Activated naive CD8-positive, alpha-beta T cell treated with anti-CD3 and anti-CD28 coated beads, Interleukin-2, amount 50 U/mL, for 24 hours (primary cell): ENCODE results near the gene FHL5.
"Not testable (repeated sequence)": the region's sequence is repeated elsewhere in the genome, so short reads cannot be mapped to it uniquely, and the experiment has no call there.

Experiments
- ATAC-seq: fragments of 150-1000 bp; cut with Tn5 transposase; one replicate; pipeline ENCODE4 v1.10.0; 2021
- DNase-seq: peaks from one replicate; pipeline ENCODE4 v3.0.0; 2021
- H3K27ac Mint-ChIP-seq: one replicate; pipeline ENCODE4 v1.8.0; 2021; ENCODE audit warnings: mild to moderate bottlenecking, mixed read lengths
- H3K27me3 Mint-ChIP-seq: one replicate; pipeline ENCODE4 v1.8.0; 2021; ENCODE audit warnings: mixed read lengths
- H3K36me3 Mint-ChIP-seq: one replicate; pipeline ENCODE4 v1.8.0; 2021; ENCODE audit warnings: low read depth, mixed read lengths
- H3K4me1 Mint-ChIP-seq: one replicate; pipeline ENCODE4 v1.8.0; 2021; ENCODE audit warnings: mixed read lengths
- H3K4me3 Mint-ChIP-seq: one replicate; pipeline ENCODE4 v1.8.0; 2021; ENCODE audit warnings: mild to moderate bottlenecking, moderate library complexity, mixed read lengths
- H3K9me3 Mint-ChIP-seq: one replicate; pipeline ENCODE4 v1.8.0; 2021; ENCODE audit warnings: mixed read lengths

FHL5 gene

DNA sequence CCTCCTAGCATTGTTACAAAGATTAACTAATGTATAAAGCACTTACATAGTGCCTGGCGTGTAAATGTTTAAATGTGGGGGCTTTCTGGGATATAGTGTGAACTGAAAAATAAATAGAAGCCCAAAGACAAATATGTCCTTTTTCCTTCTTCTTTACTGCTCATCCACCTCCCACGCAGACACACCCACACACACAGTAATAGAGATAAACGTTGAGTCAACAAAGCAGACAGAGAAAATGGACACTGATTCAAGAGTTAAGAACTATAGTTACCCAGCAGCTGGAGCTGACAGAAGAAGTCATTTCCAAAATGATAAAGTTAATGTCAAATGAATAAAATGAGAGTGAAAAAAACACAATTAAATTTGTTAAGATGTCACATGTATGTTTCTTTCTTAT, 68.3 kb downstream of the FHL5 start:
- Mint-ChIP-seq H3K27ac (no peak overlapping the region), H3K9me3 (no peaks in the 10 kb centered on the region), H3K4me1 (no peaks in the 10 kb centered on the region), H3K4me3 (no peak overlapping the region), H3K36me3 (no peaks in the 10 kb centered on the region), H3K27me3 (peaks cover 5% of the 10 kb centered on the region)
- ATAC-seq = no peak
- no peak for DNase-seq

GRCh38 chr6:96637979-96638378, 75.1 kb downstream of the FHL5 start:
- H3K36me3 Mint-ChIP-seq, H3K4me3 Mint-ChIP-seq, H3K4me1 Mint-ChIP-seq, ATAC-seq, H3K9me3 Mint-ChIP-seq, H3K27ac Mint-ChIP-seq, DNase-seq: not testable (repeated sequence)
- peaks cover 13% of the 10 kb centered on the region for H3K27me3 Mint-ChIP-seq

DNA sequence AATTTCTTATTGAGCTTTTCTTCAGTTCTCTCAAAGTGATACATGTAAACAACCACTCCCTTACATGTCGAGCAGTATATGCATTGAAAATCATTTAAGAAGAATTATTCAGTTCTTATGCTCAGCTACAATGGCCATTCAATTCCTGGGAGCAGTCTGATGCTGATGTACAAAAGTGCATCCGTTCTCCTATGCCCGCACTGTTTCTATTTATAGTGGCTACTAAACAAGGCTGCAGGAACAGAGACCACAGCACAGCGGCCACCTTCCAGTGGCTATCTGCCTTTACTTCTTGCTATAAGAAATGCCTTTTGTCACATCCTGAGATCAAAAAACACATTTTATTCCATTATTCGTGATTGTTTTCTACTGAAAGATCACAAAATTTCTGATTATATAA, 82.2 kb downstream of the FHL5 start:
- H3K9me3 Mint-ChIP-seq = no peaks in the 10 kb centered on the region
- peaks cover 15% of the 10 kb centered on the region for H3K27me3 Mint-ChIP-seq
- ATAC-seq = no peak
- H3K4me1 Mint-ChIP-seq = no peaks in the 10 kb centered on the region
- H3K27ac Mint-ChIP-seq = no peak overlapping the region
- no peaks in the 10 kb centered on the region for H3K36me3 Mint-ChIP-seq
- DNase-seq = no peak
- H3K4me3 Mint-ChIP-seq = no peak overlapping the region

- Mint-ChIP-seq H3K27ac (no peak overlapping the region), H3K27me3 (peaks cover 13% of the 10 kb centered on the region), H3K36me3 (no peaks in the 10 kb centered on the region), H3K4me3 (no peak overlapping the region), H3K4me1 (peaks cover 6% of the 10 kb centered on the region), H3K9me3 (no peaks in the 10 kb centered on the region)
- DNase-seq (no peak), ATAC-seq (no peak)
Observed at GRCh38 chr6:96649926-96650325, 87.0 kb downstream of the FHL5 start.

GRCh38 chr6:96651816-96652215, 88.9 kb downstream of the FHL5 start:
- H3K4me3 Mint-ChIP-seq = no peak overlapping the region
- DNase-seq (peak; percentile 8), ATAC-seq (peak; percentile 75)
- H3K9me3 Mint-ChIP-seq = no peaks in the 10 kb centered on the region
- peaks cover 6% of the 10 kb centered on the region for H3K4me1 Mint-ChIP-seq
- H3K27me3 Mint-ChIP-seq = peaks cover 6% of the 10 kb centered on the region
- H3K27ac Mint-ChIP-seq = no peak overlapping the region
- no peaks in the 10 kb centered on the region for H3K36me3 Mint-ChIP-seq

GRCh38 chr6:96652552-96652951, 89.6 kb downstream of the FHL5 start:
- Mint-ChIP-seq H3K4me1 (peaks cover 6% of the 10 kb centered on the region), H3K4me3 (no peak overlapping the region), H3K27me3 (peaks cover 11% of the 10 kb centered on the region), H3K36me3 (no peaks in the 10 kb centered on the region), H3K27ac (no peak overlapping the region), H3K9me3 (no peaks in the 10 kb centered on the region)
- DNase-seq = no peak
- no peak for ATAC-seq

DNA sequence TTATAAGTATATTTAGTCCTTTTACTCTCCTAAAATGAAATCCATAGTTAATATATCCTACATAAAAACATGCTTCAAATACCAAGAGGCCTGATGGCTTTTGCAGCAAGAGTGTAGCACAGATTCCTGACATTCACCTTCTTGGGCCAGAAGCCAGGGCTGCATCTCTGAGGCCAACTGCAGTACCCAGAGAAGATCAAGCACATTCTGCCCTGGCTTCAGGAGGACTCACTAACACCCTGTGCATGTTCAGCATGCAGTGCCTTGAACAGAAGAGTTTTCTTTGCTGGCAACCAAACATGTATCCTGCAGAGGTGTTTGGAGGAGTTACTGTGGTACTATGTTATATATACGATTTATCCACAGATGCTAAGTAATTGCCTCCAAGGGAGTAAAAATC, 90.3 kb downstream of the FHL5 start:
- Mint-ChIP-seq H3K9me3 (no peaks in the 10 kb centered on the region), H3K27me3 (peaks cover 14% of the 10 kb centered on the region), H3K4me3 (no peak overlapping the region), H3K4me1 (peaks cover 6% of the 10 kb centered on the region), H3K36me3 (no peaks in the 10 kb centered on the region), H3K27ac (no peak overlapping the region)
- DNase-seq = no peak
- no peak for ATAC-seq

- Mint-ChIP-seq H3K36me3 (no peaks in the 10 kb centered on the region), H3K27ac (no peak overlapping the region), H3K9me3 (no peaks in the 10 kb centered on the region), H3K27me3 (peaks cover 17% of the 10 kb centered on the region), H3K4me3 (no peak overlapping the region), H3K4me1 (peaks cover 6% of the 10 kb centered on the region)
- DNase-seq (no peak), ATAC-seq (no peak)
Observed at GRCh38 chr6:96656567-96656966, 93.6 kb downstream of the FHL5 start.

- H3K9me3 Mint-ChIP-seq = peaks cover 2% of the 10 kb centered on the region
- no peak overlapping the region for H3K4me3 Mint-ChIP-seq
- H3K4me1 Mint-ChIP-seq = no peaks in the 10 kb centered on the region
- ATAC-seq = no peak
- no peaks in the 10 kb centered on the region for H3K36me3 Mint-ChIP-seq
- DNase-seq = no peak
- H3K27me3 Mint-ChIP-seq = peaks cover 17% of the 10 kb centered on the region
- H3K27ac Mint-ChIP-seq = no peak overlapping the region
Observed at GRCh38 chr6:96657344-96657743, 94.4 kb downstream of the FHL5 start.

- H3K4me3 Mint-ChIP-seq = no peak overlapping the region
- DNase-seq (no peak), ATAC-seq (no peak)
- no peak overlapping the region for H3K27ac Mint-ChIP-seq
- H3K27me3 Mint-ChIP-seq = peaks cover 17% of the 10 kb centered on the region
- H3K4me1 Mint-ChIP-seq = no peaks in the 10 kb centered on the region
- H3K9me3 Mint-ChIP-seq = peaks cover 6% of the 10 kb centered on the region
- no peaks in the 10 kb centered on the region for H3K36me3 Mint-ChIP-seq
Observed at GRCh38 chr6:96659084-96659845, 96.3 kb downstream of the FHL5 start.
